ENCODE data around the gene CDKAL1. TPM values are rescaled to one million over a fixed set of nuclear protein-coding genes. Genes with fewer than 3 reads are reported as not detected.

The CDKAL1 gene
- total RNA-seq, 8 experiments from 2014 or later = 16.1 to 25.2 (median 20.2) TPM

- in situ Hi-C loops (cut with MboI; ENCODE audit: low pct_unique_long_range_greater_than_20kb in 2 of 9, low sequenced_read_pairs in 9 of 9, unreplicated experiment in 9 of 9) = no loop called here
- Histone ChIP-seq H3K4me3 (no peak overlapping the region), H3K27ac (no peak overlapping the region), H3K4me1 (replicated peaks in 1 of 2) (no peaks in the 10 kb centered on the region)
- peak in 1 of 8 experiments; percentile 90 for ATAC-seq (replicated peaks in 6 of 8)
These were observed 266.0 kb downstream of the CDKAL1 start for GRCh38 chr6:20800229-20800628.

DNA sequence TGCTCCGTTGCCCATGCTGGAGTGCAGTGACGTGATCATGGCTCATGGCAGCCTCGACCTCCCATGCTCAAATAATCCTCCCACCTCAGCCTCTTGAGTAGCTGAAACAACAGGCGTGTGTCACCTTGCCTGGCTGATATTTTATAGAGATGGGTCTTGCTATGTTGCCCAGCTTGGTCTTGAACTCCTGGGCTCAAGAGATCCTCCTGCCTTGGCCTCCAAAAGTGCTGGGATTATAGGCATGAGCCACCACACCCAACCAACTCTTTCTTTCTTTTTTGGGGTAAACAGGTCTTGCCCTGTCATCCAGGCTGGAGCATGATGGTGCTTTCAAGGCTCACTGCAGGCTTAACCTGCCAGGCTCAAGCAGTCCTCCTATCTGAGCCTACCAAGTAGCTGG, 266.4 kb downstream of the CDKAL1 start:
- Histone ChIP-seq H3K4me3 (no peak overlapping the region), H3K27ac (no peak overlapping the region), H3K4me1 (replicated peaks in 1 of 2) (no peaks in the 10 kb centered on the region)
- in situ Hi-C loops (cut with MboI; ENCODE audit: low pct_unique_long_range_greater_than_20kb in 2 of 9, low sequenced_read_pairs in 9 of 9, unreplicated experiment in 9 of 9) = no loop called here
- 92 to 100% (median 96%) methylated on average over 1 to 4 of the region's 4 CpGs; no CpG with 5 or more reads in 5 of the 10 experiments for WGBS, 10 experiments
- no peak for ATAC-seq (replicated peaks in 6 of 8)

- no peak for ATAC-seq (replicated peaks in 6 of 8)
- WGBS, 10 experiments = 83 to 100% (median 100%) methylated on average over 1 to 3 of the region's 3 CpGs; no CpG with 5 or more reads in 1 of the 10 experiments
- in situ Hi-C loops (cut with MboI; ENCODE audit: low pct_unique_long_range_greater_than_20kb in 2 of 9, low sequenced_read_pairs in 9 of 9, unreplicated experiment in 9 of 9) = no loop called here
- H3K27ac ChIP-seq = no peak overlapping the region
- no peak overlapping the region for H3K4me3 ChIP-seq
- H3K4me1 ChIP-seq (replicated peaks in 1 of 2) = no peaks in the 10 kb centered on the region
These were observed 267.3 kb downstream of the CDKAL1 start for GRCh38 chr6:20801595-20801994.

GRCh38 chr6:20802596-20802995, 268.3 kb downstream of the CDKAL1 start:
- Histone ChIP-seq H3K27ac (no peak overlapping the region), H3K4me1 (replicated peaks in 1 of 2) (no peaks in the 10 kb centered on the region), H3K4me3 (no peak overlapping the region)
- in situ Hi-C loops (cut with MboI; ENCODE audit: low pct_unique_long_range_greater_than_20kb in 2 of 9, low sequenced_read_pairs in 9 of 9, unreplicated experiment in 9 of 9) = no loop called here
- 0 to 100% (median 33%) methylated on average over 1 of the region's 1 CpG; no CpG with 5 or more reads in 3 of the 10 experiments for WGBS, 10 experiments
- ATAC-seq (replicated peaks in 6 of 8) = no peak

GRCh38 chr6:20805021-20805420, 270.8 kb downstream of the CDKAL1 start:
- no peak for ATAC-seq (replicated peaks in 6 of 8)
- no peak overlapping the region for H3K27ac ChIP-seq
- in situ Hi-C loops (cut with MboI; ENCODE audit: low pct_unique_long_range_greater_than_20kb in 2 of 9, low sequenced_read_pairs in 9 of 9, unreplicated experiment in 9 of 9) = no loop called here
- 88 to 100% (median 100%) methylated on average over 1 of the region's 1 CpG; no CpG with 5 or more reads in 4 of the 10 experiments for WGBS, 10 experiments
- no peaks in the 10 kb centered on the region for H3K4me1 ChIP-seq (replicated peaks in 1 of 2)
- H3K4me3 ChIP-seq = no peak overlapping the region

DNA sequence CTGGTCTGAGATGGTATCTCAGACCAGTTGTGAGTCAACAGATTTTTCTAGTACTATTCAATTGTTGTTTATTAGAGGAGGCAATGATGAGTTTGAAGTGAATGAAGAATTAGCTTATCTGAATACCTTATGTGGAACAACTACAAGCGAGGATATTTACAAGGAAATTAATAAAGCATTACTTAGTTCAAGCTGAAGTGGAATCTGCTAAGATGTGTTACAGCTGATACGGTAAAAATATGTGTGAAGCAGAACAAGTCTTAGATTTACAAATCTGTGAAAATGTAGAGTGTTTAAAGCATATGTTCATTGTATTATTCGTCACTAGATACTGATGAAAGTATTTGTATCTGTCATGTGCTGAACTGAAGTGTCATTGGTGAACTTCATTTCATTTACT, 272.4 kb downstream of the CDKAL1 start:
- no peak for ATAC-seq (replicated peaks in 6 of 8)
- 71 to 100% (median 100%) methylated on average over 1 to 3 of the region's 3 CpGs; no CpG with 5 or more reads in 1 of the 10 experiments for WGBS, 10 experiments
- no peak overlapping the region for H3K27ac ChIP-seq
- peaks cover 8 to 11% of the 10 kb centered on the region in 2 donors for H3K4me1 ChIP-seq (replicated peaks in 1 of 2)
- in situ Hi-C loops (cut with MboI; ENCODE audit: low pct_unique_long_range_greater_than_20kb in 2 of 9, low sequenced_read_pairs in 9 of 9, unreplicated experiment in 9 of 9) = no loop called here
- H3K4me3 ChIP-seq = no peak overlapping the region

DNA sequence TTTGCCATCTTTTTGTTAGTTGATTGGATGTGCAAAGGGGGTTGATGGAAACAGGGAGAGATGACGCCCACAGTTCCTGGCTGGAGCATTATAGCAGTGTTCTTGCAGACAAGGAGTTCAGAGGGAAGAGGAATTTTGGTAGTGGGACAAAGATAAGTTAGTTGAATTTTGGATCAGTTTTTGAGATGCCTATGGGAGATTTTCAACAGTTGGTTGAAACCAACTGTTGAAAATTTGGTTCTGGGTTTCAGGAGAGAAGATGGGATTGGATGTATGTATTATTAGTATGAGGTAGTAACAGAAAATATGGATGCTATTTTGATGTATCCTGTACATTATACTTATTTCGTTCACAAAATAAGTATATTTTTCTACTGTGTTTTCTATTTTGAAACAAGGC, 274.2 kb downstream of the CDKAL1 start:
- Histone ChIP-seq H3K4me1 (replicated peaks in 1 of 2) (peaks cover 8 to 11% of the 10 kb centered on the region in 2 donors), H3K27ac (no peak overlapping the region), H3K4me3 (no peak overlapping the region)
- 58 to 100% (median 86%) methylated on average over 1 to 2 of the region's 2 CpGs; no CpG with 5 or more reads in 2 of the 10 experiments for WGBS, 10 experiments
- in situ Hi-C loops (cut with MboI; ENCODE audit: low pct_unique_long_range_greater_than_20kb in 2 of 9, low sequenced_read_pairs in 9 of 9, unreplicated experiment in 9 of 9) = no loop called here
- ATAC-seq (replicated peaks in 6 of 8) = no peak

- Histone ChIP-seq H3K27ac (no peak overlapping the region), H3K4me3 (no peak overlapping the region), H3K4me1 (replicated peaks in 1 of 2) (peaks cover 8 to 11% of the 10 kb centered on the region in 2 donors)
- no peak for ATAC-seq (replicated peaks in 6 of 8)
- 35 to 100% (median 79%) methylated on average over 1 to 2 of the region's 2 CpGs; no CpG with 5 or more reads in 2 of the 10 experiments for WGBS, 10 experiments
- in situ Hi-C loops (cut with MboI; ENCODE audit: low pct_unique_long_range_greater_than_20kb in 2 of 9, low sequenced_read_pairs in 9 of 9, unreplicated experiment in 9 of 9) = no loop called here
These were observed 274.7 kb downstream of the CDKAL1 start for GRCh38 chr6:20808924-20809323.

GRCh38 chr6:20810727-20811108, 276.5 kb downstream of the CDKAL1 start:
- in situ Hi-C loops (cut with MboI; ENCODE audit: low pct_unique_long_range_greater_than_20kb in 2 of 9, low sequenced_read_pairs in 9 of 9, unreplicated experiment in 9 of 9) = no loop called here
- peak overlapping the region; percentile 59 to 74 for H3K27ac ChIP-seq
- peaks cover 8 to 11% of the 10 kb centered on the region in 2 donors for H3K4me1 ChIP-seq (replicated peaks in 1 of 2)
- 17 to 100% (median 75%) methylated on average over 1 to 3 of the region's 3 CpGs for WGBS, 10 experiments
- no peak overlapping the region for H3K4me3 ChIP-seq
- peak in 3 of 8 experiments; percentile 13 to 31 (median 30) for ATAC-seq (replicated peaks in 6 of 8)

DNA sequence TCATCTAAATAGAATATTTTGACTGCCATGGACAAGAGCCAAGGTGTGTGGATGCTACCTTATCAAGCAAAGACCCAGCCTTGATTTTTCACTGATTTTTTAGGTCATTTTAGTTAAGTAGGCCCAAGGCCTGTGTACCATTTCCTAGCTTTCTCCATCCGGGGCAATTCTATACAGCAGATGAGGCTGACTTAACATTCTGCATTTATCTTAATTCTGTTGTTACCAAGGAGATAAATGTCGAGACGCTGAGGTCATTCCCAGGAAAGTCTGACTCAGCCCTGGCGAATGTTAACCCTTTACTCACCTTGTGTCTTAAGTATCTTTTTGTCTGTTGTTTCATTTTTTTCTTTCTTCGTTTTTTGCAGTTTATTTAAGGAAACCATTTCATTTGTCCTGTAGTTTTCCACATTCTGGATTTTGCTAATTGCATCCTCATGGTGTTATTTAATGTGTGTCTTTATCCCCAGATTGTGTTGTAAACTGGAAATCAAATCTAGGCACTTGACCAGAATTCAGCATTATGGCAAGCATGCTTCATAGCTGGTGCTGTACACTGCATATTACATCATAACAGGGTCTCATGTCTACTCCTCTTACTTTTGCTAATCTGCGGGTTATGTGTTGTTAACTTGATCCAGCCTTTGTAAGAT, 277.0 kb downstream of the CDKAL1 start:
- ATAC-seq (replicated peaks in 6 of 8) = peak; percentile 92 to 99 (median 98)
- 3 to 19% (median 5%) methylated on average over 2 to 6 of the region's 6 CpGs; no CpG with 5 or more reads in 1 of the 10 experiments for WGBS, 10 experiments
- Histone ChIP-seq H3K4me3 (no peak overlapping the region), H3K27ac (peak overlapping the region; percentile 59 to 74), H3K4me1 (replicated peaks in 1 of 2) (peaks cover 8 to 11% of the 10 kb centered on the region in 2 donors)
- in situ Hi-C loops (cut with MboI; ENCODE audit: low pct_unique_long_range_greater_than_20kb in 2 of 9, low sequenced_read_pairs in 9 of 9, unreplicated experiment in 9 of 9) = no loop called here

- peaks cover 12 to 13% of the 10 kb centered on the region in 2 donors for H3K4me1 ChIP-seq (replicated peaks in 1 of 2)
- in situ Hi-C loops (cut with MboI; ENCODE audit: low pct_unique_long_range_greater_than_20kb in 2 of 9, low sequenced_read_pairs in 9 of 9, unreplicated experiment in 9 of 9) = no loop called here
- ATAC-seq (replicated peaks in 6 of 8) = no peak
- no peak overlapping the region for H3K27ac ChIP-seq
- H3K4me3 ChIP-seq = no peak overlapping the region
- 81 to 100% (median 98%) methylated on average over 1 to 2 of the region's 2 CpGs for WGBS, 10 experiments
These were observed 278.5 kb downstream of the CDKAL1 start for GRCh38 chr6:20812776-20813175.

DNA sequence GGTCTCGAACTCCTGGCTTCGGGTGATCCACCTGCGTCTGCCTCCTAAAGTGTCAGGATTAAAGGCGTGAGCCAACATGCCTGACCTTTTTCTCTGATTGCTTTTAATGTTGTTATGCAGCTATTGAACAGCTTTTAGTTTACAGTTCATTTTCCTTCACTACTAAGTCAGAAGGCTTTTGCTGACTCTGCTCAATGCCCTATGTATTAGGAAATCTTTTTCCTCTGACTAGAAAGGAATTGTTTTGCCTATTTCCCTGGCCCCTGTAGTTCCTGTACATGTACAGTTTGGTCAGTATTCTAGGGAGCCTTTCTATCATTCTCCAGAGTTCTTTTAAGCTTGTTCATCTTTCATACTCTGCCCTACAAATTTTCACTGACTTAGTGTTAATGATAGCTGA, 280.2 kb downstream of the CDKAL1 start:
- in situ Hi-C loops (cut with MboI; ENCODE audit: low pct_unique_long_range_greater_than_20kb in 2 of 9, low sequenced_read_pairs in 9 of 9, unreplicated experiment in 9 of 9) = no loop called here
- Histone ChIP-seq H3K27ac (no peak overlapping the region), H3K4me1 (replicated peaks in 1 of 2) (peaks cover 17% of the 10 kb centered on the region in 2 donors), H3K4me3 (no peak overlapping the region)
- ATAC-seq (replicated peaks in 6 of 8) = no peak
- WGBS, 10 experiments = 94 to 100% (median 98%) methylated on average over 2 to 4 of the region's 4 CpGs; no CpG with 5 or more reads in 3 of the 10 experiments

DNA sequence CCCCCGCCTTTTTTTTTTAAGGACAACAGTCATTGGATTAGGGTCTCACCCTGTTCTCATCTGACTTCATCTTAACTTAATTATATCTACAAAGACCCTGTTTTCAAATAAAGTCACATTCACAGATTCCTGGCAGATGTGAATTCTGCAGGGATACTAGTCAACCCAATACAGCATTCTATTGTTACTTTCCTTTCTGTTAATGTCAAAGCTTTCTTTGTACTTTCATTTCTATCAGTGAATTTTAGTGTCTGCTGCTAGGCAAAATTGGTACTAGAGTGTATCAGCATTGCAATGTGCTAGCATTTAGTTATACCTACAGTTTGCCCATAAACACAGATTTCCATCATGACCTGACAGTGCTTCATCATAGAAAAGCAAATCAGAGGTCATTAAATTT, 281.9 kb downstream of the CDKAL1 start:
- in situ Hi-C loops (cut with MboI; ENCODE audit: low pct_unique_long_range_greater_than_20kb in 2 of 9, low sequenced_read_pairs in 9 of 9, unreplicated experiment in 9 of 9) = no loop called here
- no peak for ATAC-seq (replicated peaks in 6 of 8)
- 80 to 100% (median 100%) methylated on average over 1 of the region's 1 CpG; no CpG with 5 or more reads in 6 of the 10 experiments for WGBS, 10 experiments
- Histone ChIP-seq H3K27ac (no peak overlapping the region), H3K4me3 (no peak overlapping the region), H3K4me1 (replicated peaks in 1 of 2) (peaks cover 10 to 12% of the 10 kb centered on the region in 2 donors)

DNA sequence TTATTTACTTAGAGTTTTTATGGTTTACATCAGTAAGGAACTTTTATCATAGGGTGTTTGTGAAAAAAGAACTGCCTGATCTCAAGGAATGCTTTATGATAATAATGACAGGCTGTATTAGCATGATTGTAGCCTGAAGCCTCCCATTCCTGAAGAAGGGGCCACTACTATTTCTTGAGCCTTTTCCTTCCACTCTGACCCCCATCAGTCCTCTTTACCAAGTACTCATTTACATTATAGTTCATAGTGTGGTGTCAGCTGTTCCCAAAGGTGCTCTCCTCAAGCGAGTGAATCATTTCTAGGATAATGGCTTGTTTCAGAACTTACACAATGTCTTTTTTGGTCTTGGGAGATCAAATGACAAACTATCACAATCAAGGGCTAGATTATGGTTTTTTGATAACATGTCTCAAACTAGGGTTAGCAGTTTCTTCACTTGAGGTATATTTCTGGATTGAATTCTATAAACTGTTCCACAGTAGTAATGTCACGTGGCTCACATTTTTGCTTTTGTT, 283.6 kb downstream of the CDKAL1 start:
- 60 to 100% (median 89%) methylated on average over 1 to 2 of the region's 2 CpGs for WGBS, 10 experiments
- ATAC-seq (replicated peaks in 6 of 8) = peak in 2 of 8 experiments; percentile 37 to 50
- Histone ChIP-seq H3K4me1 (replicated peaks in 1 of 2) (peaks cover 6 to 8% of the 10 kb centered on the region in 2 donors), H3K4me3 (no peak overlapping the region), H3K27ac (no peak overlapping the region)
- in situ Hi-C loops (cut with MboI; ENCODE audit: low pct_unique_long_range_greater_than_20kb in 2 of 9, low sequenced_read_pairs in 9 of 9, unreplicated experiment in 9 of 9) = no loop called here

All from motor neuron (in vitro differentiated cells).